ENCODE results near the gene DCTN2. TPM values are rescaled to one million over a fixed set of nuclear protein-coding genes. Genes with fewer than 3 reads are reported as not detected.

Gene DCTN2
- polyA plus RNA-seq, 1 donor (not counting 4 experiments of a cell fraction or from before 2014, with no cell fraction given): 132 TPM

DNA sequence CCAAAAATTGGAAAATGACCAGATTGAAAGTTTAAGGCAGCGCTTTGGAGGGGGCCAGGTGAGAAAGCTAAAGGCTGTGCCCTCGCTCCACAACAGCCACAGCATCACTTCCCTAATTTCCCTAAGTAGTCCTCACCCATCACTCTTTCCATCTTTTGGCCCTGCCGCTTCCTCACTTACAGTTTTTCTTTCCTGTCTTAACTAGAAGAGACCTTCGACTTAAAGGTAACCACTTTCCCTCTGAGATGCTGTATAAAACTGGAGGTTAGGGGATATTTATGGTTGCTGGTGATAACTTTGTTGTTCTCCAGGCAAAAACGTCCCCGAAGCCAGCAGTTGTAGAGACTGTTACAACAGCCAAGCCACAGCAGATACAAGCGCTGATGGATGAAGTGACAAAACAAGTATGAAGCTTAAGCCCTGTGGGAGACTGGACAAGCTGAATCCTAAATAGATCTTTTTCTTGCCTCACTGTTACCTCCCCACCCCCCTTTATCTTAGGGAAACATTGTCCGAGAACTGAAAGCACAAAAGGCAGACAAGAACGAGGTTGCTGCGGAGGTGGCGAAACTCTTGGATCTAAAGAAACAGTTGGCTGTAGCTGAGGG, 31.0 kb downstream of the DCTN2 start:
- TF ChIP-seq, protein P1, sequence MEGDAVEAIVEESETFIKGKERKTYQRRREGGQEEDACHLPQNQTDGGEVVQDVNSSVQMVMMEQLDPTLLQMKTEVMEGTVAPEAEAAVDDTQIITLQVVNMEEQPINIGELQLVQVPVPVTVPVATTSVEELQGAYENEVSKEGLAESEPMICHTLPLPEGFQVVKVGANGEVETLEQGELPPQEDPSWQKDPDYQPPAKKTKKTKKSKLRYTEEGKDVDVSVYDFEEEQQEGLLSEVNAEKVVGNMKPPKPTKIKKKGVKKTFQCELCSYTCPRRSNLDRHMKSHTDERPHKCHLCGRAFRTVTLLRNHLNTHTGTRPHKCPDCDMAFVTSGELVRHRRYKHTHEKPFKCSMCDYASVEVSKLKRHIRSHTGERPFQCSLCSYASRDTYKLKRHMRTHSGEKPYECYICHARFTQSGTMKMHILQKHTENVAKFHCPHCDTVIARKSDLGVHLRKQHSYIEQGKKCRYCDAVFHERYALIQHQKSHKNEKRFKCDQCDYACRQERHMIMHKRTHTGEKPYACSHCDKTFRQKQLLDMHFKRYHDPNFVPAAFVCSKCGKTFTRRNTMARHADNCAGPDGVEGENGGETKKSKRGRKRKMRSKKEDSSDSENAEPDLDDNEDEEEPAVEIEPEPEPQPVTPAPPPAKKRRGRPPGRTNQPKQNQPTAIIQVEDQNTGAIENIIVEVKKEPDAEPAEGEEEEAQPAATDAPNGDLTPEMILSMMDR (optimal IDR thresholded peaks at IDR 0.05 in 1 of 3, IDR thresholded peaks at IDR 0.05 in 1 of 3, conservative IDR thresholded peaks at IDR 0.05 in 1 of 3; ENCODE audit: extremely low read depth in 1 of 3, insufficient read depth in 2 of 3, low read length in 3 of 3): no peak
- TF ChIP-seq EZH2 (IDR thresholded peaks at IDR 0.05; ENCODE audit: low read length): no peak
- FAIRE-seq: no peak
- Histone ChIP-seq H3K4me3 (ENCODE audit: control insufficient read depth in 2 of 3, extremely low read depth in 1 of 3, insufficient read depth in 2 of 3, low read depth in 1 of 3, low read length in 3 of 3) (no peak overlapping the region), H3K27me3 (ENCODE audit: control insufficient read depth, extremely low read depth, insufficient read depth, low read length) (no peaks in the 10 kb centered on the region), H3K4me2 (ENCODE audit: control insufficient read depth, extremely low read depth, insufficient read depth, low read depth, low read length) (no peak overlapping the region), H3K9me1 (ENCODE audit: control insufficient read depth, extremely low read depth, insufficient read depth, low read length) (no peaks in the 10 kb centered on the region), H3K4me1 (ENCODE audit: control insufficient read depth, extremely low read depth, insufficient read depth, low read length) (peaks cover 12% of the 10 kb centered on the region), H3K9ac (ENCODE audit: control insufficient read depth, extremely low read depth, insufficient read depth, low read length) (no peak overlapping the region), H2AFZ (ENCODE audit: control insufficient read depth, low read length) (no peak overlapping the region), H4K20me1 (ENCODE audit: control insufficient read depth, extremely low read depth, insufficient read depth, low read length) (peaks cover 19% of the 10 kb centered on the region), H3K36me3 (ENCODE audit: control insufficient read depth in 2 of 2, extremely low read depth in 1 of 2, insufficient read depth in 2 of 2, low read length in 2 of 2) (peaks cover 43 to 68% of the 10 kb centered on the region in 2 experiments), H3K9me3 (ENCODE audit: control insufficient read depth, low read depth, low read length) (no peaks in the 10 kb centered on the region), H3K27ac (ENCODE audit: control insufficient read depth, insufficient read depth, low read length) (no peak overlapping the region), H3K79me2 (ENCODE audit: control insufficient read depth, insufficient read depth, low read length) (peaks cover 21% of the 10 kb centered on the region)
- dilution Hi-C loops (cut with MboI; ENCODE audit: extremely low pct_ligation_motif_present, low sequenced_read_pairs): no loop called here
- no peak for DNase-seq (ENCODE audit: low read depth, low spot score)

DNA sequence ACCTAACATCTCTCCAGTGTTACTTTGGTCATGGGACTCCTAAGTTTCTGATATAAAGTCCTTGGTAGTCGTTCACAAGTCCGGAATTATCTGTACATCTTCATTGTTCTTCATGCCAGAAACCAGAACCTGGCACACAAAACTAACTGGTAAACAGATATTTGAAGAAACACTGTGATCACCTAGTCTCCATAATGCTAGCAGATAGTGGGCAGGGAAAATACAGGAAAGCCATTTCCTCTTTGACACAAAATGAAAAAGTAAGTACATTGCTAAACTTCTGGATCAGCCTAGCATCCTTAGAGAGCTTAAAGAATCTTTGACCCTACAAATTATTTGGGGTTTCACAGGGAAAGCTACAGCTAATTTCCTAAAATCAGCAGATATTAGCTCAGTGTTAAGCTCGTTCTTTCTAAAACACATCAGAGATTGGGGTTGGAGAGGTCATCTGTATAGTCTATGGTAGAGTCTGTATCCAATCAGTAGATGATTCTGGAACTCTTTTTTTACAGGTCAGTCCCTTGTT, 31.5 kb downstream of the DCTN2 start:
- Histone ChIP-seq H3K79me2 (ENCODE audit: control insufficient read depth, insufficient read depth, low read length) (peaks cover 21% of the 10 kb centered on the region), H3K4me3 (ENCODE audit: control insufficient read depth in 2 of 3, extremely low read depth in 1 of 3, insufficient read depth in 2 of 3, low read depth in 1 of 3, low read length in 3 of 3) (no peak overlapping the region), H3K4me2 (ENCODE audit: control insufficient read depth, extremely low read depth, insufficient read depth, low read depth, low read length) (no peak overlapping the region), H3K9me3 (ENCODE audit: control insufficient read depth, low read depth, low read length) (no peaks in the 10 kb centered on the region), H4K20me1 (ENCODE audit: control insufficient read depth, extremely low read depth, insufficient read depth, low read length) (peaks cover 19% of the 10 kb centered on the region), H3K27me3 (ENCODE audit: control insufficient read depth, extremely low read depth, insufficient read depth, low read length) (no peaks in the 10 kb centered on the region), H3K9ac (ENCODE audit: control insufficient read depth, extremely low read depth, insufficient read depth, low read length) (no peak overlapping the region), H2AFZ (ENCODE audit: control insufficient read depth, low read length) (no peak overlapping the region), H3K36me3 (ENCODE audit: control insufficient read depth in 2 of 2, extremely low read depth in 1 of 2, insufficient read depth in 2 of 2, low read length in 2 of 2) (peaks cover 43 to 68% of the 10 kb centered on the region in 2 experiments), H3K27ac (ENCODE audit: control insufficient read depth, insufficient read depth, low read length) (no peak overlapping the region), H3K4me1 (ENCODE audit: control insufficient read depth, extremely low read depth, insufficient read depth, low read length) (peaks cover 12% of the 10 kb centered on the region), H3K9me1 (ENCODE audit: control insufficient read depth, extremely low read depth, insufficient read depth, low read length) (no peaks in the 10 kb centered on the region)
- DNase-seq (ENCODE audit: low read depth, low spot score): no peak
- dilution Hi-C loops (cut with MboI; ENCODE audit: extremely low pct_ligation_motif_present, low sequenced_read_pairs): no loop called here
- TF ChIP-seq, protein P1 (optimal IDR thresholded peaks at IDR 0.05 in 1 of 3, IDR thresholded peaks at IDR 0.05 in 1 of 3, conservative IDR thresholded peaks at IDR 0.05 in 1 of 3; ENCODE audit: extremely low read depth in 1 of 3, insufficient read depth in 2 of 3, low read length in 3 of 3): no peak
- TF ChIP-seq EZH2 (IDR thresholded peaks at IDR 0.05; ENCODE audit: low read length): no peak
- FAIRE-seq: no peak
